Measurements from ENCODE around the gene CLEC1A.

CLEC1A gene

DNA sequence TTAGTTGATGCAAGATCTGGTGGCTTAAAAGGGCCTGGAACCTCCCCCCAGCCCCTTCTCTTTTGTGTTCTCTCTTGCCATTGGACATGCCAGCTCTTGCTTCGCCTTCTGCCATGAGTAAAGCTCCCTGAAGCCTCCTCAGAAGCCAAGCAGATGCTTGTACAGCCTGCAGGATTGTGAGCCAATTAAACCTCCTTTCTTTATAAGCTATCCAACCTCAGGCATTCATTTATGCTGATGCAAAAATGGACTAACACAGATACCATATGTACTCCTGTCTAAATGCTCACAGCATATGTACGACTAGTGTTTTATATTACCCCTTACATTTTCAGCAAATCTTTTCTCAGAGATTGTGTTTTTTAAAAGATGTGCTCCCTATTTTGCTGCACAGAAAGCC, 26.7 kb downstream of the CLEC1A start:
- no peak overlapping the region for H3K4me3 ChIP-seq (ENCODE audit: low read depth, low read length)
- TF ChIP-seq, protein P1, sequence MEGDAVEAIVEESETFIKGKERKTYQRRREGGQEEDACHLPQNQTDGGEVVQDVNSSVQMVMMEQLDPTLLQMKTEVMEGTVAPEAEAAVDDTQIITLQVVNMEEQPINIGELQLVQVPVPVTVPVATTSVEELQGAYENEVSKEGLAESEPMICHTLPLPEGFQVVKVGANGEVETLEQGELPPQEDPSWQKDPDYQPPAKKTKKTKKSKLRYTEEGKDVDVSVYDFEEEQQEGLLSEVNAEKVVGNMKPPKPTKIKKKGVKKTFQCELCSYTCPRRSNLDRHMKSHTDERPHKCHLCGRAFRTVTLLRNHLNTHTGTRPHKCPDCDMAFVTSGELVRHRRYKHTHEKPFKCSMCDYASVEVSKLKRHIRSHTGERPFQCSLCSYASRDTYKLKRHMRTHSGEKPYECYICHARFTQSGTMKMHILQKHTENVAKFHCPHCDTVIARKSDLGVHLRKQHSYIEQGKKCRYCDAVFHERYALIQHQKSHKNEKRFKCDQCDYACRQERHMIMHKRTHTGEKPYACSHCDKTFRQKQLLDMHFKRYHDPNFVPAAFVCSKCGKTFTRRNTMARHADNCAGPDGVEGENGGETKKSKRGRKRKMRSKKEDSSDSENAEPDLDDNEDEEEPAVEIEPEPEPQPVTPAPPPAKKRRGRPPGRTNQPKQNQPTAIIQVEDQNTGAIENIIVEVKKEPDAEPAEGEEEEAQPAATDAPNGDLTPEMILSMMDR (IDR thresholded peaks at IDR 0.05; ENCODE audit: low read depth, low read length), result no peak

DNA sequence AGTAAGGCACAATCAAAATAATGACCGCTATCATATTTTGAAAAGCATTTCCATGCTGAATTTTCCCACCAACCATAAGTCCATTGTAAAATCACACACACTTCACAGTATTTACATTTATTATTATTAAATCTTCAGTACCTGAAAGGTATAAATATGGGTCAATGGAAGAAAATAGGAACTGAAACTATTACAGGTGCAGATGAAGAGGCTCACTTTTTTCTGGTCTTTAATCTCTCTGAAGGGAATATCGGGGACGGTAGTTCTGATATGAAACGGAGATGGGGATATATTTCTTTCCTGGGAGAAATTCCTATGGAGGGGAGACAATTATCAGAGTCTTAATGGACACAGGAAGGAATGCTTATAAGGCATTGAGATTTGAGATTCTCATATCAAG, 28.4 kb downstream of the CLEC1A start:
- H3K4me3 ChIP-seq (ENCODE audit: low read depth, low read length), result no peak overlapping the region
- TF ChIP-seq, protein P1 (IDR thresholded peaks at IDR 0.05; ENCODE audit: low read depth, low read length), result no peak

DNA sequence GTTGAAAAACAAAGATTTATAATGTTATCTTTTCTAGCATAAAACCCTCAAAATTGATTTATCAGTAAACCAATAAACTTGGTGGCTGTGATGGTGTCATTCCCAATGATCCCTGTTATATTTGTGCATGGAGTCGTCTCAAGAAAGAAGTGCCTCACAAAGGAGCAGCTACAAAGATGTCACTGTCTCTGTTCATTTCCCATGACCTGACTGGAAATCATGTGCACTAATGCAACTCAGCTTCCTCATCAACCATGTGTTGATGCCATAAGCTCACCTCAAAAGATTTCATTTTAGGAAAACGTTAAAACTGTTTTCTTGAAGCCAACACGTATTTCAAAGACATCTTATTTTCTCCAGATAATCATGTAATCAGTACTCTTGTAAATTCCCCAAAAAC, 28.8 kb downstream of the CLEC1A start:
- TF ChIP-seq, protein P1 (IDR thresholded peaks at IDR 0.05; ENCODE audit: low read depth, low read length), result no peak
- no peak overlapping the region for H3K4me3 ChIP-seq (ENCODE audit: low read depth, low read length)

DNA sequence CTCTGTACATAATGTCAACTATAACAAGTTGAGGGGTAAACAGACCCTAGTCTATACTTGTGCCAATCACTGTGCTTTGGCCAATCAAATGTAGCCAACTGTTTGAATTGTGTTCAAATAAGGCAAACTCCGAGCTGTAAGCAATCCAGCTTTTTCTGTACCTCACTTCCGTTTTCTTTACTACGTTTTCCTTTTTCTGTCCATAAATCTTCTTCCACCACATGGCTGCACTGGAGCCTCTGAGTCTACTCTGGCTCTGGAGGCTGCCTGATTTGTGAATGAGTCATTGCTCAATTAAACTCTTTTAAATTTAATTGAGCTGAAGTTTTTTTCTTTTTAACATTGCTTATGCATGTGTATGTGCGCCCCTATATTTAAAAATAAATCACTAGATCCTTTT, 29.7 kb downstream of the CLEC1A start:
- TF ChIP-seq, protein P1 (IDR thresholded peaks at IDR 0.05; ENCODE audit: low read depth, low read length), result no peak
- no peak overlapping the region for H3K4me3 ChIP-seq (ENCODE audit: low read depth, low read length)

DNA sequence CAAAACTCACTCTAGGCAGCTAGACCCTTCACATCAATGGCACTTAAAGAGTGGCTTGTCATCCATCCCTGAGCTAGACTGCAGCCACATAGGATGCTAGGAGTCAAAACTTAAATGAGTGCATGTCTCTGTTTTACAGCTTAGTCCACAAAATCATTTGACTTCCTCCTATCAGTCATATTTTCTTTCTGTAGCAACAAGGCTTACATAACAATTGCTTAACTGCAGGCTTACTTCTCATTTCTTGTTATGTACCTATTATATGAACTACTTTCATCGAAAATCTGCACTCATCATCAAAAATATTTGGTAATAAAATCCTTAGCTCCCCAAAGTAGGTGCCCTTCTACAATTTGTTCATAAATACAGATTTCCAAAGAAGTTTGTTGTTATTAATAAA, 30.1 kb downstream of the CLEC1A start:
- TF ChIP-seq, protein P1 (IDR thresholded peaks at IDR 0.05; ENCODE audit: low read depth, low read length), result no peak
- H3K4me3 ChIP-seq (ENCODE audit: low read depth, low read length), result no peak overlapping the region

DNA sequence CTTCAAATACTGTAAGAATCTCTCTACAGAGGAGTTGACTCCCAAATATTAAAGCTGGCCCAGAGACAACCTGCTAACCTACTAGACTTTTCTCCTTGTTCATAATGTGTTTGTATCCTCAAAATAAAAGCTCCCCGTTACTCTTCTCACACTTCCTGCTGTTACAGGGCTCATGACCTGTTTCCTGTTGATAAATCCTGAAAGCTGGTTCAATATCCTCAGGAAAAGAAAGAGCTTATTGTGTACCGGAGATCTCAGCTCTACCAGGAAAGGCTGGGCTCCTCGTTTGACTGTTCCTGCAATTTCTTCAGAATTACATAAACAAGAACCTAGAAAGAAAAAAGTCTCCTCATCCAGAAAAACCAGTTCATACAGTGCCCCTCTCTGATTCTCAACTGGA, 30.8 kb downstream of the CLEC1A start:
- TF ChIP-seq, protein P1 (IDR thresholded peaks at IDR 0.05; ENCODE audit: low read depth, low read length), result no peak
- H3K4me3 ChIP-seq (ENCODE audit: low read depth, low read length), result no peak overlapping the region

DNA sequence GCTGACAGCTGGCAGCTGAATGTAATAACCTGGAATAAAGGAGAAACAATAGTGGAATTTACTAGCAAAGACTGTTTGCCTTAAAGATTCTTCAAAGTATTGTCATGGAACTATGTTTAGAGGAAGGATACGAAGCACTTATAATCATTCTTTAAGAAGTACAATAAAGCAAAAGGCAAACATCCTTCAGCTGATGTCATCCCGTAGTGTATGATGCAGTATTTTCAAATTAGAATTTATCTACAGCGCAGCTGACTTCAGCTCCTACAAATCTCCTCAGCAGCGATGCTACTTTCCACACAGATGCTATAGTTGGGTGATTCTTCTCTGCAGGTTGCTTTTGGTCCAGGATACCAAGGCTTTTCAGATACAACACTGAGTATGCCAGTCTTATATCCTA, 31.5 kb downstream of the CLEC1A start:
- TF ChIP-seq, protein P1 (IDR thresholded peaks at IDR 0.05; ENCODE audit: low read depth, low read length), result no peak
- H3K4me3 ChIP-seq (ENCODE audit: low read depth, low read length), result no peak overlapping the region

Data from WI38 (cell line).